Activated CD8-positive, alpha-beta memory T cell treated with anti-CD3 and anti-CD28 coated beads, Interleukin-2, amount 50 U/mL, for 1 hour (primary cell): ENCODE data around the gene RGSL1.

Source experiments
- DNase-seq: peaks from one replicate; pipeline ENCODE4 v3.0.0-alpha.2; 2020; ENCODE audit errors: extremely low read depth

The RGSL1 gene

DNA sequence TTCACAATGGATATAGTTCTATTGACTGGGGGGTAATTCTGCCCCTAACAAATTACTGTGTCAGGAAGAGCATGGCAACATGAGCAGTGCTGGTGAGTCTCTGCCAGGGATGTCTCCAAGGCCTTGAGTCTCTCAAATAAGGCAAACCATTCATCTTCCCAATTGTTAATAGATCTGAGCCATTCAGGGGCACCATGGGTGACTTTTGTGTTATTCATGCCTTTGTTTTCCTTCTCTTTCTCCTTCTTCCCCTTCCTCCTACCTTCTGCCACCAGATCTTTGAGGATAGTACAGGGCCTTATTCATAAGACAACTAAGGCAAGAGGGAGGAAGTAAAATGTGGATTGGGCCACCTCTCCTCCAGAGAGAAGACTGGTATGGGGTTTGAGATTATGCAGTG, at the start of gene RGSL1:
Gene RGSL1, plus strand, starts transcription at position 60 of the 400 bp plus-strand sequence. Its CDS starts 20 bp downstream, at position 80.
- no peak for DNase-seq

DNA sequence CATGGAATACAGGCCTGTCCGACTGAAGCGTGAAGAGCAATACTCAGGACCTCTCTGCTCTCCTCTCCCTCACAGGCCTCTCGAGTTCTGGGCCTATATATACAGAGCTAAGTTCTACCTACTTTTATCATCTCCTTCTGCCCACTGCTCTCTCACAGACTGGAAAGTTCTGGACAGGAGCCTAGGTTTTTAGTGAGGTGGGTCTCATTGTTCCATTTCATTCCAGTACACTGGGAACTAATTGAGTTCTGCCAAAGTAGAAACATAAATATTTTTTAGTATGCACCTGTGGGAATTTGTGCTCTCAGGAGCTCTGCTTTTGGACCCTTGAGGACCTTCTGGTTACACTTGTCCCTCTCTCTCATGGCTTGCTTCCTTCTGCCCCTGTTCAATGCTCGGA, 49.4 kb upstream of the RGSL1 start, which contains the start of gene TEDDM1:
Gene TEDDM1, minus strand, starts transcription at position 101 of the 400 bp plus-strand sequence. CDS start 182 bp downstream, outside the sequence.
- DNase-seq = no peak

GRCh38 chr1:182404781-182405180, 45.2 kb upstream of the RGSL1 start:
- no peak for DNase-seq

- DNase-seq = no peak
Observed at GRCh38 chr1:182405578-182405977, 44.4 kb upstream of the RGSL1 start.

GRCh38 chr1:182406012-182406411, 43.9 kb upstream of the RGSL1 start:
- DNase-seq = no peak

DNA sequence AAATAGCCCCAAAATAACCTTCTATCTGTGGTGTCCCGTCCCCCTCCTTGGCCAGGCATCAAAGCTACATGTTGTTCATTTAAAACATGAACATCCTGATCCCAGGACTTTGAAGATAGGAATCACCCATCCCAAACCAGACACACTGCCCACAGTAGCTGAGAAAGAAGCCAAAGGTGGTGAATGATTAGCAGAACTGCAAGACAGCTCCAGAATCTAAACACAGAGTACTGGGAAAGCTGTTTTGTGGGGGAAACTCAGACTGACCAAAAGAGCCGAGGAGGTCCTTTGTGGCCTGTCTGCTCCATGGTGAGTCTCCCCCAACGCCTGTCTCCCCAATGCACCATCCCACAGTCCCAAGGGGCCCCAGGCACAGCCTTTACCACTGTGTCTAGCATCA, 42.2 kb upstream of the RGSL1 start:
- DNase-seq = no peak

GRCh38 chr1:182408435-182409075, 41.4 kb upstream of the RGSL1 start:
- DNase-seq = no peak

DNA sequence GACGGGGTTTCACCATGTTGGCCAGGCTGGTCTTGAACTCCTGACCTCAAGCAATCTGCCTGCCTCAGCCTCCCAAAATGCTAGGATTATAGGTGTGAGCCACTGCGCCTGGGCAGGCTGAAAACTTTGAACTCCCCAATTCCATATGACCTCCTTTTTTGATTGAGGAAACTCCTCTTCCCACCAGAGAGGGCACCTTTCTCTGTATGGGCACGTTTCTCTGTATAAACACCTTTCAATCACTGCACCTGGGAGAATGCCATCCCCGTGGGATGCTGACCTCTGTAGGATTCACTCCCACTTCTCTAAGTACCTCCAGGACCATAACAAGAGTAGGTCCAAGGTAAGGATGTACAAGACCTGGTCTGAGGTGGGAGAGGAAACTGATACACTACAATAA, 39.8 kb upstream of the RGSL1 start:
- no peak for DNase-seq

GRCh38 chr1:182410620-182411273, 39.2 kb upstream of the RGSL1 start:
- DNase-seq = no peak

GRCh38 chr1:182413486-182413885, 36.5 kb upstream of the RGSL1 start:
- no peak for DNase-seq

- no peak for DNase-seq
Observed at GRCh38 chr1:182413969-182414368, 36.0 kb upstream of the RGSL1 start.

DNA sequence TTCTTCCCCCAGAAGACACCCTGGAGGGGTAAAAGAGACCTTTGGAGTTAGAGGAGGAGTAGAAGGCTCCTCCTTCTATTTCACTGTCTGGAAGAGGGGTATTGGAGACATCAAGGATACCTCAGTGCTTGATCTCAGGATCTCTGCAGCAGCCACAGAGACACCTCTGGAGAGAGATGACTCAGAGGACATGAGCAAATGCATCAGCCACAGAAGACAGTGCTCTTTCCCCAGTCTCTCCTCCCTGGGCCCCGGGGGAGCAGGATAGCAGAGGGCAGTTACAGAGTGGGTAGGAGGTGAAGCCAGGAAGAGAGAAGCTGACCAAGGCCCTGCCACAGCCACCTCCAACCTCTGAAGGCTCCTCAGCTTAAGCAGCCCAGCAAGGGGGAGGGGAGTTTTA, 34.2 kb upstream of the RGSL1 start:
- DNase-seq = no peak

DNA sequence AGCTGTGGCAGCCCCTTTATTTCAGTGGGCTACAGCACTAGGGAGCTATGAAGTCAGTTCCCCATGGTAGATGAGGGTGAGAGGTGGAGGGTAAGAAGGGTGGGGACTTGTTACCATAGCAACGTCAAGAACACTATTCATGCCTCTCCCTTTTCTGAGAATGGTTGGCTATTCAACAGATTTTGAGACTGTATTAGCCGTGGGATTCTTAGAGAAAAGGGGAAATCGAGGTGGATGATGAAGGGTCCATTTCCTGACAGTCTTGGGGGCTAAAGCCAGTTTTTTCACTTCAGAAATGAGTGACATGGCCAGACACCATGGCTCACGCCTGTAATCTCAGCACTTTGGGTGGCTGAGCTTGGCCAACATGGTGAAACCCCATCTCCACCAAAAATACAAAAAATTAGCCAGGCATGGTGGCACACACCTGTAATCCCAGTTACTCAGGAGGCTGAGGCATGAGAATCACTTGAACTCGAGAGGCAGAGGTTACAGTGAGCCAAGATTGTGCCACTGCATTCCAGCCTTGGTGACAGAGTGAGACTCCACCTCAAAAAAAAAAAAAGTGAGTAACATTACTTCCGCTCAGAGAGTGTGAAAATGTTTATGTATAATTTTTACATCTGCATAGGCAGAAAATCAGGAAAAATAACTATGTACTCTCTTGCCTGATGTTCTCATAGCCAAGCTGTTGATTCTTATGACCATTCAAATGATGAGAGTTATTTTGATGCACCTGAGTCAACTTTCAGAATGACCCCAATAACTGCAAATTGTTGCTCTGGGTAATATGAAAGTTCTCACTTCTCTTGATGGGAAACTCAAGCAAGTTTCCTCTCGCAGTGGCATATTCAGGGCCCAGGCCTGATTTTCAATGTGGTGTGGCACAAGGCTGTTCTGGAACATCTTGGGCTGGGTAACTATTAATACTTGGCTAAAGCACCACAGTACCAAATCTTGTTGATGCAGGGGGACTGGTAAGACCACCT, 23.2 kb upstream of the RGSL1 start:
- DNase-seq = no peak

- DNase-seq = no peak
Observed at GRCh38 chr1:182428043-182428442, 21.9 kb upstream of the RGSL1 start.

DNA sequence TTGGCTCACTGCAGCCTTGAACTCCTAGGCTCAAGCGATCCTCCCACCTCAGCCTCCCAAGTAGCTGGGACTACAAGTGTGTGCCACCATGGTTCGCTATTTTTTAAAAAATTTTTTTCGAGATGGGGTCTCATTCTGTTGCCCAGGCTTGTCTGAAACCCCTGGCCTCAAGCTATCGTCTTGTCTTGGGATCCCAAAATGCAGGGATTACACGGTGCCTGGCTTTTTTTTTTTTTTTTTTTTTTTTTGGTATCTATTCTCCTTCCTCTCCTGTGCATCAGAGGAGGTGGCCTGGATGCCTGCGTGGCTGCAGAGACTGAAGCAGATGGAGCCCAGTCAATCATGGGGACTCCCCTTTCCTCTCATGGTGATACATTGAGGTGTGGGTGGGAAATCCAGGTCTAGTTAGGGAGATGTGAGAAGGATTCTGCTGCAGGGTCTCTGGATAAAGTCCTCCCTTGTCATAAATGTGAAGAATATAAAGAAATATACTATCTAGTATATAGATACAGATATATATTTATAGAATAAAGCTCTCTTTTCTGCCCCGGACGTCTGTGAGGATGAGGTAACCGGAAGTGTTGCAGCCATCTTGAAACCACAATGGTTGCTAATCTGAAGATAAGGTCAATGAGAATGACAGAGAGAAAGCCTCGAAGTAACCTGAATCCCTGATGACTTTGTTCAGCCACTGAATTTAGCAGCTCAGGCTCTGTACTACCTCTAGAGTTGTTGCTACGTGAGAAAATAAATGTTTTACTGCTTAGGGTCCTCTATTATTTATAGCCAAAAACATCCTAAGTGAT, 19.5 kb upstream of the RGSL1 start:
- DNase-seq = no peak

GRCh38 chr1:182431278-182431677, 18.7 kb upstream of the RGSL1 start:
- DNase-seq = no peak

DNA sequence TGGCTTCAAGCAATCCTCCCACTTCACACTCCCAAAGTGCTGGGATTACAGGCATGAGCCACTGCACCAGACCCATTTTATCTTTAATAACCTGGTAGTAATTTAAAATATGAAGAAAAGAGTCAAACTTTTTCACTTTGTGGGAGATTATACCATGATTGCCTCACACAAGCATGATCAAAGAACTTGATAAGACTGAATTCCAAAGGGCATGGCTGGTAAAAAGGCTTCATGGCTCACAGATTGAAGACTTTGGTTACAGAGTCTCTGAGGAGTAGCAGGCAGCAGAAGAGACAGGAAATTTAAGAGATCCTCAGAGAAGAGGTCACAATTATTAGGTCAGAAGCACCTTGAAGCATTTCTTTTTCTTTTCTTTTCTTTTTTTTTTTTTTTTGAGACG, 16.4 kb upstream of the RGSL1 start:
- no peak for DNase-seq

DNA sequence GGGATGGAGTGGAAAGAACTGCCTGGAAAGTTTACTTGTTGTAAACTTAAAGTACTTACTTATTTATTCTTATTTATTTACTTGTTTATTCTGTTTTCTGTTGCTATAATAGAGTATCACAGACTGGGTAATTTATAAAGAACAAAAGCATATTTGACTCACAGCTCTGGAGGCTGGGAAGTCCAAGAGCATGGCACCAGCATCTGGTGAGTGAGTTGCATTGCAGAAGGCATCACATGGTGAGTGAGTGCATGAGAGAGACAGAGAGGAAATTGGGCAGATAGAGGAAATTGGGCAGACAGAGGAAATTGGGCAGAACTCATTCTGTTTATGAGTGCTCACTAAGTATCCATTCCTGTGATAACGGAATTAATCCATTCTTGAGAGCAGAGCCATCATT, 11.6 kb upstream of the RGSL1 start:
- DNase-seq = no peak

- DNase-seq = no peak
Observed at GRCh38 chr1:182441719-182442118, 8.2 kb upstream of the RGSL1 start.

GRCh38 chr1:182442333-182442732, 7.6 kb upstream of the RGSL1 start:
- no peak for DNase-seq

- no peak for DNase-seq
Observed at GRCh38 chr1:182444497-182444896, 5.4 kb upstream of the RGSL1 start.
